Hepatocyte (in vitro differentiated cells): ENCODE results near the gene MAGI2. TPM values are rescaled to one million over a fixed set of nuclear protein-coding genes. Genes with fewer than 3 reads are reported as not detected.

Experiments used
- DNase-seq: peaks from one replicate; pipeline ENCODE4 v3.0.0-alpha.2; 2016; ENCODE audit warnings: low spot score
- H2AFZ ChIP-seq: fragments of 200-600 bp; sonication (generic); 2 replicates; pipeline ENCODE4 v1.6.0; 2016; ENCODE audit warnings: antibody characterized with exemption, mild to moderate bottlenecking
- H3K27ac ChIP-seq: fragments of 200-600 bp; sonication (generic); 2 replicates; pipeline ENCODE4 v1.5.1; 2016; ENCODE audit warnings: mild to moderate bottlenecking
- H3K27me3 ChIP-seq: fragments of 200-600 bp; sonication (generic); 2 replicates; pipeline ENCODE4 v1.6.1; 2016
- H3K36me3 ChIP-seq: fragments of 200-600 bp; sonication (generic); replicated peaks from 2 replicates; pipeline ENCODE4 v1.5.1; 2016; ENCODE audit warnings: low read depth; ENCODE audit not compliant: insufficient read depth
- H3K4me1 ChIP-seq: fragments of 200-600 bp; sonication (generic); 2 replicates; pipeline ENCODE4 v1.5.1; 2016; ENCODE audit warnings: mild to moderate bottlenecking, moderate library complexity; ENCODE audit not compliant: insufficient read depth
- H3K4me2 ChIP-seq: fragments of 200-600 bp; sonication (generic); 2 replicates; pipeline ENCODE4 v1.6.0; 2016
- H3K4me3 ChIP-seq: fragments of 200-600 bp; sonication (generic); 2 replicates; pipeline ENCODE4 v1.5.1; 2016; ENCODE audit warnings: mild to moderate bottlenecking
- H3K79me2 ChIP-seq: fragments of 200-600 bp; sonication (generic); 2 replicates; pipeline ENCODE4 v1.6.0; 2017; ENCODE audit warnings: mild to moderate bottlenecking
- H3K9me2 ChIP-seq: fragments of 200-600 bp; sonication (generic); replicated peaks from 2 replicates; pipeline ENCODE4 v1.6.0; 2017; ENCODE audit warnings: mild to moderate bottlenecking; ENCODE audit not compliant: insufficient read depth
- H3K9me3 ChIP-seq: fragments of 200-600 bp; sonication (generic); 2 replicates; pipeline ENCODE4 v1.5.1; 2016; ENCODE audit warnings: low read depth, mild to moderate bottlenecking
- H4K20me1 ChIP-seq: fragments of 200-600 bp; sonication (generic); 2 replicates; pipeline ENCODE4 v1.6.0; 2016; ENCODE audit warnings: mild to moderate bottlenecking; ENCODE audit not compliant: insufficient read depth, poor library complexity, severe bottlenecking
- CTCF ChIP-seq: fragments of 200-600 bp; sonication (generic); IDR thresholded peaks from 2 replicates; pipeline ENCODE4 v1.5.1; 2016; ENCODE audit warnings: antibody characterized with exemption, mild to moderate bottlenecking; ENCODE audit not compliant: poor library complexity
- EZH2 ChIP-seq: fragments of 200-600 bp; sonication (generic); IDR thresholded peaks from 2 replicates; pipeline ENCODE4 v1.6.1; 2016; ENCODE audit warnings: antibody characterized with exemption, mild to moderate bottlenecking, borderline replicate concordance
- EZH2phosphoT487 ChIP-seq: fragments of 200-600 bp; sonication (generic); IDR thresholded peaks from one replicate; pipeline ENCODE4 v1.6.1; 2018; ENCODE audit warnings: antibody characterized with exemption, mild to moderate bottlenecking, low read depth, moderate library complexity; ENCODE audit not compliant: unreplicated experiment, severe bottlenecking
- WGBS: methylation state at CpG from one replicate; pipeline ENCODE4 v1.1.6; 2016; ENCODE audit warnings: low lambda C conversion rate; ENCODE audit errors: missing lambda C conversion rate; 5-methylcytosine and 5-hydroxymethylcytosine counted together
- polyA plus RNA-seq: library from polyadenylated mRNA; unstranded; fragments of >200 nt; fragmentation: Nextera tagmentation; extraction: Ambion mirVana; gene quantifications from 2 replicates; pipeline ENCODE4 v1.2.1, GENCODE V29; 2016
- total RNA-seq: library from RNA; depleted of rRNA; stranded (reverse); fragments of >200 nt; gene quantifications from 2 replicates; pipeline ENCODE4 v1.2.3, GENCODE V29; 2014

The MAGI2 gene
- total and polyA plus RNA-seq, 2 experiments from 2014 or later: 3.1 to 6.7 TPM

GRCh38 chr7:78412216-78412858 lies 1041.1 kb downstream of the MAGI2 start:
- TF ChIP-seq CTCF (no peak), EZH2 (no peak), EZH2phosphoT487 (no peak)
- Histone ChIP-seq H3K27me3 (no peaks in the 10 kb centered on the region), H3K4me1 (no peaks in the 10 kb centered on the region), H3K27ac (no peak overlapping the region), H2AFZ (no peak overlapping the region), H3K79me2 (no peaks in the 10 kb centered on the region), H3K4me3 (no peak overlapping the region), H3K4me2 (no peak overlapping the region), H3K9me3 (no peaks in the 10 kb centered on the region), H3K36me3 (no peaks in the 10 kb centered on the region), H4K20me1 (no peaks in the 10 kb centered on the region), H3K9me2 (no peaks in the 10 kb centered on the region)
- WGBS: 87% methylated on average over 3 of the region's 3 CpGs
- DNase-seq: no peak

- Histone ChIP-seq H3K9me3 (no peaks in the 10 kb centered on the region), H3K27ac (no peak overlapping the region), H3K9me2 (no peaks in the 10 kb centered on the region), H3K4me2 (no peak overlapping the region), H3K79me2 (no peaks in the 10 kb centered on the region), H4K20me1 (no peaks in the 10 kb centered on the region), H3K4me3 (no peak overlapping the region), H3K4me1 (no peaks in the 10 kb centered on the region), H3K36me3 (no peaks in the 10 kb centered on the region), H3K27me3 (no peaks in the 10 kb centered on the region), H2AFZ (no peak overlapping the region)
- DNase-seq: no peak
- 98% methylated on average over 3 of the region's 3 CpGs for WGBS
- TF ChIP-seq EZH2phosphoT487 (no peak), EZH2 (no peak), CTCF (no peak)
These were observed 1046.4 kb downstream of the MAGI2 start for GRCh38 chr7:78407031-78407430.

- no peak overlapping the region for H3K4me2 ChIP-seq
These were observed 1046.9 kb downstream of the MAGI2 start for GRCh38 chr7:78406531-78406930.

GRCh38 chr7:78402096-78402495 lies 1051.4 kb downstream of the MAGI2 start:
- H3K4me3 ChIP-seq: no peak overlapping the region
- no peak overlapping the region for H3K27ac ChIP-seq
- DNase-seq: no peak
- no peaks in the 10 kb centered on the region for H3K79me2 ChIP-seq
- H4K20me1 ChIP-seq: no peaks in the 10 kb centered on the region
- TF ChIP-seq EZH2: no peak
- no peak for TF ChIP-seq CTCF
- no peak for TF ChIP-seq EZH2phosphoT487
- H3K4me2 ChIP-seq: no peak overlapping the region
- no peaks in the 10 kb centered on the region for H3K4me1 ChIP-seq
- no peaks in the 10 kb centered on the region for H3K27me3 ChIP-seq
- no peaks in the 10 kb centered on the region for H3K9me2 ChIP-seq
- 82% methylated on average over 4 of the region's 4 CpGs for WGBS
- H2AFZ ChIP-seq: no peak overlapping the region
- peaks cover 3% of the 10 kb centered on the region for H3K36me3 ChIP-seq
- no peaks in the 10 kb centered on the region for H3K9me3 ChIP-seq

More at GRCh38 chr7:78406531-78406930, 1046.9 kb downstream of the MAGI2 start:
- H2AFZ ChIP-seq: no peak overlapping the region
- no peak overlapping the region for H3K27ac ChIP-seq
- TF ChIP-seq EZH2 (no peak), EZH2phosphoT487 (no peak)
- no peaks in the 10 kb centered on the region for H3K9me2 ChIP-seq
- no peak overlapping the region for H3K4me3 ChIP-seq
- H3K79me2 ChIP-seq: no peaks in the 10 kb centered on the region
- H3K4me1 ChIP-seq: no peaks in the 10 kb centered on the region
- no peak for DNase-seq
- H3K27me3 ChIP-seq: no peaks in the 10 kb centered on the region
- H3K36me3 ChIP-seq: no peaks in the 10 kb centered on the region
- H3K9me3 ChIP-seq: no peaks in the 10 kb centered on the region
- H4K20me1 ChIP-seq: no peaks in the 10 kb centered on the region
